GM21447 (cell line): ENCODE results near the gene DACH1.
"Not testable (repeated sequence)": the region's sequence is repeated elsewhere in the genome, so short reads cannot be mapped to it uniquely, and the experiment has no call there.

Experiments used
- ATAC-seq: cut with Tn5 transposase; IDR thresholded peaks from one replicate; pipeline ENCODE4 v1.9.1; 2021; ENCODE audit not compliant: unreplicated experiment

The DACH1 gene

DNA sequence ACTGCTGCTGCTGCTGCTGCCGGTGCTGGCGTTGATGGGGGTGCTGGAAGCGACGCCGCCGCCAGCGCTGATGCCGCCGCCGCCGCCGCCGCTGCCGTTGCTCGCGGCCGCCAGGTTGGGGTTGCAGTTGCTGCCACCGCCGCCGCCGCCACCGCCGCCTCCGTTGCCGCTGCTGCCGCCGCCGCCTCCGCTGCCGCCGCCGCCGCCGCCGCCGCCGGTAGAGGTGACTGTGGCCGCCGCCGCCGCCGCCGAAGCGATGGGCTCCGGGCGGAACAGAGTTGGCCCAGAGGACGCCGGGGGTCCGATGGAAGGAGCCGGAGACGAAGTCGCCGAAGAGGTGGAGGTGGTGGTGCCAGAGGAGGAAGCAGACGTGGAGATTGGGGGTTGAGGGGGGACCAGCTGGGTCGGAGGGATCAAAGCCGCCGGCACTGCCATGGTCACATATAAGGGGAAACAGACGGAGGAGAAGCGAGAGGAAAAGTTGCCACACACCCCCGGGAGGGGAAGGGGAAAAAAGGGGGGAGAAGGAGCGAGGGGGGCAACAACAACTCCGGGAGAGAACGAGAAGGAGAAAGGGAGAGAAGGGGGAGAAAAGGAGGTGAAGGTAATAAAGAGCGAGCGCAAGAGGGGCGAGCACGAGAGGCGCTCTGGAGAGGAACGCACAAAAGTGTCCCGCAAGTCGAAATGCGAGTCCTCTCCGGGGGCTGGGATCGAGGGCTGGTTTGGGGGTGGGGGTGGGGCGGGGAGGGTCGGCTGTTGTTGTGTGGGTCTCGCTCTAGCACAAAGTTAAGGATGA is 471 bp downstream of the DACH1 start:
- no peak for ATAC-seq

DNA sequence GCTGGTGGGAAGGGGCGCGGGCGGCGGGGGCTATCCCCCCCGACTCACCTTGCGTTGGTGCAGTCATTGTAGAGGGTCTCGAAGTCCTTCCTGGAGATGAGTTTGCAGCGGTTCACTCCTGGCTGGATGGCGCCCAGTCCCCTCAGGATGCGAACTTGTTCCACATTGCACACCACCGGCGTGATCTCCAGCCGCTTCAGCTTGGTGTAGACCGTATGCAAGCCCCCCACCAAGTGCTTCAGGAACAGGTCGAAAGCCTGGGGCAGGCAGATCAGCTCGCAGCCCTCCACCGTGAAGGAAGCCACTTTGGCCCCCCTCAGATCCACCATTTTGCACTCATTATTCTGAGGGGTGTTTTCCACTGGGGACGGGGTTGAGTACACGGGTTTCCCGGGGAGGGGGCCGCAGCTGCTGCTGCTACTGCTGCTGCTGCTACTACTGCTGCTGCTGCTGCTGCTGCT is 1.1 kb downstream of the DACH1 start:
- no peak for ATAC-seq

DNA sequence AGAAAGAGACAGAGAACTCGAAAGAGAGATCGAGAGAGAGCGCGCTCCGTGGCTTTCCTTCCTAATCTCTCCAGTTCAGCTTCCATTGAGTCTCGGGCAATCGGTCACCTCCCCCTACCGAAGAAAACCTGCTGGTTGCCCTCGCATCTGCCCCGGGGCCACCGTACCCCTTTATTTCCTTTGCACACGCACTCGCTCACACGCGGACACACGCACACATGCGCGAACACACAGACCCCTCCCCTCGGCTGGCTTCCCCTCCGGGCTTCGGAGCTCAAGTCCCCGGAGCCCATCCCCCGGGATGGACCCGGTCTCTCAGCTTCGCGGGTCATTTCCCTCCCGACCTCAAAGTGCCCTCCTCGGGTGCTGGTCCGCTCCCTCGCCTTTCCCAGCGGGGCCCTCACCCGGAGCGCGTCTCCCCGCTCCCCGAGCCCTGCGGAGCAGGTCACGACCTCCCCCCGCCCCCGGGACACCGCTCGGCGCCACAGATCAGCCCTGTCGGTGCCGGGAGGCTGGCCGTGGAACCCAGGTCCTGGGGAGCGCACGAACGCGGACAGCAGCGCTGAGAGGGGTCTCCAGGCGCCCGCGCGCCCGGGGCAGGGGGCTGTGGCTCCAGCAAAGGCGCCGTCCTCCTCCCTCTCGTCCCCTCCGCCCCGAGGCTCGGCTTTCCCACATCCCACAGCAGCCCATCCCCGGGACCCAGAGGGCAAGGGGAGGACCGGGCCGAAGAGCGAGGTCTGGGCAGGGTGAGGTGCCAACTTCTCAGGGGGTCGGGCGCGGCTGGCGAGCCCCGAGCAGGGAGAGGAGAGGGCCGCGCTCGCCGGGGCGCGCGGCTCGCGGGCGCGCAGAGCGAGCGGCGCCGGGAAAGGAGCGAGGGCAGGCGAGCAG is 1.8 kb downstream of the DACH1 start:
- ATAC-seq = no peak

DNA sequence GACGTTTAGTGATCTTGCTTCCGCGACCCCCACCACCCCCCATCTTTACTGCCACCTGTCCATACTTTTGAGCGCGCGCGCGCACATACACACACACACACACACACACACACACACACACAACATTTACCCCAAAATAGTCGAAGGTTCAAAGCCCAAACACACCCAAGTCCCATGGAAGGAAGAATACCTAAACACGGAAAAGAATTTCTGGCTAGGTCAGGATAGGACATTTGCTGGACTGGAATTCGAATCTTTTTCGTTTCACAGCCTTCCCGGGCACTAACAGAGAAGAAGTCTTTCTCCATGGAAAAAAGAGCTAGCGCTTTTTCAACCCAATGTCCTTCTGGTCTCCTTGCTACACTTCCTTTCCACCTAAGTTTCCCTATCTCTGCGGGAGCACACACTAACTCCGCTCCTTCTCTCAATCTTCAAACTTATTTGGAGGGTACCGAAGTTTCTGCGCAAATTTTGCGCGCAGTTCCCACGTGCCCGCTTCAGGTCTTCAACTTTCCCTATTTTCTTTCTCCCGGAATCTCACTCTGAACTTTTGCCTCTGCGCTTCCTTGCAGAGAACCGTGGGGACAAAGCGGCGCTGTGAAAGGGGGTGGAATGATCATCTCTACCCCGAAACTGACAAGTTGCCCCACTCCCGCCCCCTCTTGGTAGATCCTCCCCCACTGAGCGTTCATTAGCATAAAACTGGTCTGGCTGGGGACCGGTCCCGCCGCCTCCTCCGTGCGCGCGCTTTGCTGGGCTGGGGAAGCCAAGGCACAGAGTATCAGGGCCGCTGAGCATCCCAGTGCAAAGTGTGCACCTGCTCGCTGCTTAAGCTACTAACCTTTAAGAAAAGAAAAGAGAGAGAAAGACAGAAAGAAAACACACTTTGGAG is 2.7 kb downstream of the DACH1 start:
- no peak for ATAC-seq

DNA sequence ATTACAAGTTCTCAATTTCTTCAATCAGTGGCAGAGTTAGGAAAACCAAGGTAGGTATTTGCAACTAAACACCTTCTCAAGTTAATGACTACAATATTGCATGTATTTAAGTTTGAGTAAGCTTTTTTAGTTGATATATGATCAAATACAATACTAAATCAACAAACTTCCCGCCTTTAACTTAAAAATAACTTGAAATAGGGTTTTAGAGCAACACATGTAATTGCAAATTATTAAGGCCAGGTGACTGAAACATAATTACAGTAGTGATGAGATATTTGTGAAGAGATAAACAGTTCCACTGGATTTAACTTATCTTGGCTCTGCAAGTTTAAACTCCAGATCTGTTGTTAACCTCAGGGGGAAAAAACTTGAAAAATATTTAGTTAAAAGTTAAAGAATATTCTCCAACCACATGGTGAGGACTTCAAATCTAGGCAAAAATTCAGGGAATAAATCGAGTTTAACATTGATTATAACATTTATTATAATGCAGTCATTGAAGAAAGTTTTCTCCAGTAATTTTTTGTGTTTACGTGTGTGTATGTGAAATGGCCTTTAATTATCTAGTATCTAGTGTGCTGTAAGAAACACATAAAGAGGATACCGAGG is 3.6 kb downstream of the DACH1 start:
- ATAC-seq = no peak

DNA sequence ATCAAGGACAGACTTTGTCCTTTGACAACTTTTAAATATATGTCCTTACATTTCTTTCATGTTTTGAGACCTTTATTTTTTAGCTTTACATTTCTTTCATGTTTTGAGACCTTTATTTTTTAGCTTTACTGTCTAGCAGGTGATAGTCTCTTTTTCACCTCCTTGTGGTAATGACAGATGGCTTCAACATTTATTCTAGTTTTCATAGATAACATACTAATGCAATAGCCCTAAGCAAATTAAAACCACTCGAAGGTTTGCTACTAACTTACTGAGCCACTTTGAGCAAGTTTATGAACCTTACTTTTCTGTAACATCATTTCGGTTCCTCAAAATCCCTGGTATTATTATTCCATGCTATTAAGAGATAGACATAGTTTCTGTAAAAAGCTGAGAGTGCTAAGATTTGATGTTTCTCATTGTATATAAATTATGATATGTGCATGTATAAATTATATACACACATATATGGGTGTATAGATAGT is 4.5 kb downstream of the DACH1 start:
- ATAC-seq = no peak

DNA sequence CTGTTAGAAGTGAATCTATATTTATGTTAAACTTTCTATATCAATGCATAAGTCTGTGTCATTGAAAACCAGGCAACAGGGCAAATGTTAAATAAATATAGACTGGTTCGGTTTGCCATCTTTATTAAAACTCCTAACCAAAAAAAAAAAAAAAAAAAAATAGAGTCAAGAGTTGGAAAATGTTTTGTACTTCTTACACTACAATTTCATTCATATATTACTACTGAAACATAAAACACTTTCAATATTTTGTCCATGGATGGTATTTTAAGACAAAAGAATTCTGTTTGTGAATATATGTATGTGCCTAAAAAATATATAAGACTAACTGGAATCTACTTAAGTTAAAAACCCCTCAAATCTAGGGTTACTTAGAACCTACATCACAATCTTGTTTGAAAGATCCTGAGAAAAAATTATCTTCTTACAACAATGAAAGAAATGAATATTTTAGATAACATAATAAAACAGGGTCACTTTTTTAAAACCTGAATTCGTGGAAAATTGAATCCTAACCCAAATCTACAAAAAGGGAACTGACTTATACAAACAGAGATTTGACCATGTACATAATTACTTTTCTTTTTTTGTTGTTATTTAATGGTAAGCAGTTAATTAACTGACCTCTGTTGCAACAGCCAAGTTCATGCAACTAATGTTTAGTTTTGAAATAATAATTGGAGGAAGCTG is 5.1 kb downstream of the DACH1 start:
- no peak for ATAC-seq

DNA sequence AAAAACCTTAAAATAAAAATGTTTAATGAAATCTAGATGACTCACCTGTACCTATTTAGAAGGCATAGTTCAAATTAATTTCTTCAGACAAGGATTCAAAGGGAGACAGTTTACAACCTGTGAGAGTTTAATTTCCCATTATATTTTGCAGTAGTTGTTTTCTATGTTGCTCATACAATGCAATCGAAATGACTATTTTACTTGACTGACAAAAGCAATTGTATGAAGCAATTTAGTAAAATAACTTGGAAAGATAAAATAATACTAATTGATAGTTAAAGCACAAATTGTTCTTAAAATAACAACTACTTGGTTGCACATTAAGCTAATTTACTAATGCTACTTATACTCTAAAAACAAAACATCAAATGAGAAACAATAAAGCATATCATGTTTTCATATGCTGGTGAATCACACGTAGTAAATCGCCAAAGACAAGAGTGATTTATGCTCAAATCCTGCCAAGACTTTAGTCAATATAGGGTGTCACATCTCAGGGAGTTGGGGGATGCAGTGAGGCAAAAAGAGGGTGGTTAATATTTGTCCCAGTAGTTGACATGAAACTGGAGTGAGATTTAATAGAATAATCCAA is 6.4 kb downstream of the DACH1 start:
- no peak for ATAC-seq

DNA sequence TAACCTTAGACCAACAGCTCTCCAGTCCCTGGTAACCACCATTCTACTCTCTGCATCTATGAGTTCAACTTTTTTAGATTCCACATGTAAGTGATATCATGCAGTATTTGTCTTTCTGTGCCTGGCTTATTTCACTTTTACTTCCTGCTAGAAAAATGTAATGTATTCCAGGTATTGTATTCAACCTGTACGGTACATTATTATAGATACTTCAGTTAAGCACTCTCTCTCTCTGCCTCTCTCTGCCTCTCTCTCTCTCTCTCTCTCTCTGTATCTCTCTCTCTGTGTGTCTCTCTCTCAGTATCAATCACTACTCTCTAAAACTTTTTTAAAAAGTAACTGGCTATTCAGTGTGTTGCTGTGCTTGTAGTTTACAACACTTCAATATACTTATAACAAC is 8.4 kb downstream of the DACH1 start:
- no peak for ATAC-seq

DNA sequence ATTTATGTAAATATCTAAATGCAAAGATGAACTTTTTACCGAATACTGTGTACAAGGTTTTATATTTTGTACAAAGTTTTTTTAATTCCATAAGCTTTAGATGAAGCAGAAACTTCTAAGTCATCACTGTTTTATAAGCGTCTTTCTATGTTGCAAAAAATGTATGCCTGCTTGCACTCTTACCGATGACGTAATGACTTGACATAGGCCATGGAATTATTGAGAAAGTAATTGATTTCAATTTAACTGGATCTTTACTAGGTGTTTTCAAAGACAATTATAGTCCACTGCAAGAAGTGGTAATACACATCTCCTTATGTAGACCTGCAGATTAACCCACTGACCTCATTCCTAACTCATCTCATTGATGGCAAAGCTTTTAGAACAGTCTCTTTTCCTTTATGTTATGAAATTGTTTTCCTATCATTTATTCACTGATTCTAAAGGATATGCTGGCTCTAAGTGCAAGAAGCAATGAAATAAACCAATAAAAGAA is 10.4 kb downstream of the DACH1 start:
- ATAC-seq = no peak

DNA sequence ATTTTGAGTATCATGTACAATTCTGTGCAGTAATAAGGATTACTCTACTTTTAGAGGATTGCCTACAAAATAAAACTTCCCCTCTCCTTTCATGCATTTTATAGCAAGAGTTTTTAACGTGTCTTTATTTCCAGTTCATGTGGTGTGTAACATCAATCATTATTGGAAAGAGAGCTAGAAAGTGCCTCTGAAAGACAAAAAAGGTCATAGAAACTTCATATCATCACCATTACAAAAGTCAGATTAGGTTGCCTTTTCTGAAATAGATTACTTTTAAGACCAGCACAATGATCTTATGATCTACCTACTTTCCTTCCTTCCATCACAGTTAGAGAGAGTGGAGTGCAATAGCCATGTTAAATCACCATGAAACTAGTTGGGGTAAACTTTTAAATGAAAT is 12.6 kb downstream of the DACH1 start:
- no peak for ATAC-seq

DNA sequence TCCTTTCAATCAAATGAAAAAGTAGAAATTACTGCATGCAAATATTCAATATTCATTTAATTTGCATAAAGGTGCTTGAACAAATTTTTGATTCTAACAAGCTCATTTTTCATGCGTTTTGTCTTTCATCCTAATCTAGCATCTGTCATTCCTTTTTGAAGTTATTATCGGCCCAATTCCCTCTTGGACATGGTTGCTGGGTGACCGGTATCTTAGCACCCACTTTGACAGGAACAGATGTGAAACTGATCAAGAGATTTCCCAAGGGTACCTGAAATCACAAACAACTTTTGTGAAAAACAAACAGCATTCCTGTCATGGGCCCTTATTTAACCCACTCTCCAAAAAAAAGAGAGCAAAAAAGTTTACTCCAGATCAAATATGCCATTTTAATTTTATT is 13.3 kb downstream of the DACH1 start:
- no peak for ATAC-seq

DNA sequence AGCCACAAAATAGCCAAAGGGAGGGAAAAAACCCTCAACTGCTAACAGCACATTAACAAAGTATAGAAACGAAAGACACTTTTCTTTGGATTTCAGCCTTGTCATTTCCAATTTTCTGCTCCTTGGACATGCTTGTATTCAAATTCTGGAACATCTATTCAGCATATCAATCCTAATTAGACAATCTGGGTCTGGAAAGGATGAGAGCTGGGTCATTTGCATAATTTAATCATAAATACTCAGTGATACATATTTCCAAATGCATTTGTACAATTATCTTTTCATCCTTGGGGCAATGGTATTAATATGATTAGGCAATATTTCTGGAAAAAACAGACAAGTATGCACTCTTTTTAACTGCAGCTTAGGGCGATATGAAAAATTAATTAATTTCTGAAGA is 14.3 kb downstream of the DACH1 start:
- ATAC-seq = no peak

DNA sequence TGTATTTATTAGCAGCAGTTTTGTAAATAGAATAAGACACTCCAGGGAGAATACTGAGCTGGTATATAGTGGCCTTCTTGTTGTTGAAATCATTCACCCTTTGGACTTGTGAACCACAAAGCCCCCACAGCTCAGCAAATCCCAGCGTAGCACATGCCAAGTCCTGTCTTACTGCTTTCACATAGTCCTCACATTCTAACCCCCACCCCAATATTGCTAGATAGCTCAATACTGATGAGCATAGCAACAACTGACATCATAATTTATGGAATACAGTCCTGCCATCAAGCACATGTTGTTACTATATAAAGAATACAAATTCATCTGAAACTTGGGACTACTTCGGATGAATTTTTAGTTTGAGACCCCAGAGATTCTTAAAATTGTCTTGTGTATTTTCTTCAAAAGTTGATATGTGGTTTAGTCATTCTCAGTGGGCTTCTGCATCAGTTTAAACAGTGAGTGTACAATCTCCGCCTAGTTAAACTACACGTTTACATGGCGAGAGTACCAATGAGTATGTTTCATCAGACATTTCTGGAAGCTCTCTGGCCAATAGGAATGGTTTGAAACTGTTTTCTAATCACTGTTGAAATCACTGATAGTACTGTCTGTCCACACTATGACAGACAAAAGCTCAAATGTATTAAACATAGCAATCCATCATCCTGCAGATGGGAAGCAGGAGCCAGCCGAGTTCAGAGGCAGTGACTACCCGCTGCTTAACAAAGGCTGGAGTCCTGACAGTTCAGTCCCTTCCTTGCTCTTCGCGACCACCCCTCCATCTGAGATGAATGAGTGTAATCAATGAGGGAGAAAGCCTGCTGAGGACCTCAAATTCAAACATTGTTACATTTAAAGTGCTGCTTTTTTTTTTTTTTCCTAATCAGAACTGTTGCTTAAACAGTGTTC is 15.2 kb downstream of the DACH1 start:
- no peak for ATAC-seq

DNA sequence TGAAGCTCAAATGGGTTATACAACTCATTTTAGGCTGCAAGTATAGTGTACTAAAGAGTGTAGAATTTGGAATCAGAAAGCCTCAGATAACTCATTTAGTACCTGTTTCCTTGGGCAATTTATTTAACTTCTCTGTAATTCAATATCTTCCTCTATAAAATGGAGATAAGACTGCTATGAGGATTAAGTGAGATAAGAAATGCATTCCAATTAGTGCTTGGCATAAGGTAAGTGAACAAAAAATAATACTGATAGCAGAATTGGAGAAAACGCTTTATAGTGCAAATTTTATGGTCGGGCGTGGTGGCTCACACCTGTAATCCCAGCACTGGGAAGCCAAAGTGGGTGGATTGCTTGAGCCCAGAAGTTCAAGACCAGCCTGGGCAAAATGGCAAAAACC is 25.0 kb downstream of the DACH1 start:
- ATAC-seq = no peak

DNA sequence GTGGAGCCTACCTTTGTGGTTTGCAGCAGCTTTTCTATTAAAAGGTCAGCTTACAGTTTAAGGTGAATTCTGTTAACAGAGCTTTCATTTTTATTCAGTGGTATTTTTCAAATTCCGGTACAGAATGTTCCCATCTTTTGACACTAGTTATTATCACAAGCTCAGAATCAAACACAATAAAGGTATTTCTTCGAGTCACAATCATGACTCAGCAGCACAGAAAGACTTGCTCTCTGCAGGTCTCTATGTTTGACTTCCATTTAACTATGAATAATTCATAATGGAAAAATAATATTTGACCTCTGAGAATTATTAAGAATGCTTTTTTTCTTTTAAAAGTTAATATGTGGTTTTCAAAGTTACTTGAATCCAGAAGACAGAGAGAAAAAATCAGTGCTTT is 28.2 kb downstream of the DACH1 start:
- ATAC-seq = no peak

DNA sequence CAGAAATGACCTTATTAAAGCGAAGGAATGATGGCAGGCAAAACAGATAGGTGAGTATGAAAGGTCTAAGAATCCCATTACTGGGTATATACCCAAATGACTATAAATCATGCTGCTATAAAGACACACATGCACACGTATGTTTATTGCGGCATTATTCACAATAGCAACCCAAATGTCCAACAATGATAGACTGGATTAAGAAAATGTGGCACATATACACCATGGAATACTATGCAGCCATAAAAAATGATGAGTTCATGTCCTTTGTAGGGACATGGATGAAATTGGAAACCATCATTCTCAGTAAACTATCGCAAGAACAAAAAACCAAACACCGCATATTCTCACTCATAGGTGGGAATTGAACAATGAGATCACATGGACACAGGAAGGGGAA is 29.4 kb downstream of the DACH1 start:
- ATAC-seq = not testable (repeated sequence)

DNA sequence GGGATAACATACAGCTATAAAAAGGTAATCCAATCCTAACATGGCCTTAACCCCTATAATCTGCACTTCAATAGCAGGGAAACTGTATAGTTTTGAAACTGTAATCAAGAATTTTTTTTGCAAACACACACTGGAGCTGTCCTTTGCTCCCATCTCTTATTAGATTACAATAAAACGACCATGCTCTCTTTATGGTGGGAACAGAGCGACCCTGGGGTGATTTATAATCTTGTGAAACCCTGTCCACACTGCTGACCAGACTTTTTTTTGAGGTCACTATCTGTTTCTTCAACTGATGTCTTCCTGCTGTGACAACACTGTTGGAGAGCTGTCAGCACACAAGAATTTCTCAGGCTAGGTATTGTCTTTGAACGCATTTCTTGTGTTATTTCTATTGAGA is 35.3 kb downstream of the DACH1 start:
- ATAC-seq = no peak
